ENCODE results near the gene TBC1D1.
"Not testable (repeated sequence)": the region's sequence is repeated elsewhere in the genome, so short reads cannot be mapped to it uniquely, and the experiment has no call there.

Gene TBC1D1

GRCh38 chr4:37917388-37917787, 26.5 kb downstream of the TBC1D1 start:
- TF ChIP-seq ZFP3 (CRISPR knock-in tag; IDR thresholded peaks at IDR 0.05), result no peak
- TF ChIP-seq SNAI2 (CRISPR knock-in tag; IDR thresholded peaks at IDR 0.05), result no peak
- no peak for TF ChIP-seq CSRNP3 (CRISPR knock-in tag; IDR thresholded peaks at IDR 0.05)
- TF ChIP-seq GLIS3 (CRISPR knock-in tag; IDR thresholded peaks at IDR 0.05), result no peak
- TF ChIP-seq ARNTL (CRISPR knock-in tag; IDR thresholded peaks at IDR 0.05; ENCODE audit: borderline replicate concordance, low read depth), result no peak
- no peak for TF ChIP-seq ESRRG (CRISPR knock-in tag; IDR thresholded peaks at IDR 0.05)
- no peak for TF ChIP-seq ZNF8 (CRISPR knock-in tag; IDR thresholded peaks at IDR 0.05)
- no peak for TF ChIP-seq ZC3H10 (CRISPR knock-in tag; IDR thresholded peaks at IDR 0.05)
- no peak for TF ChIP-seq PATZ1 (CRISPR knock-in tag; IDR thresholded peaks at IDR 0.05; ENCODE audit: borderline replicate concordance)
- TF ChIP-seq ZNF565 (CRISPR knock-in tag; conservative IDR thresholded peaks at IDR 0.05; ENCODE audit: low read depth), result no peak
- TF ChIP-seq POU6F1 (CRISPR knock-in tag; IDR thresholded peaks at IDR 0.05; ENCODE audit: borderline replicate concordance, low read depth), result no peak
- no peak for TF ChIP-seq ZFP30 (CRISPR knock-in tag; IDR thresholded peaks at IDR 0.05)
- no peak for TF ChIP-seq CSDC2 (CRISPR knock-in tag; IDR thresholded peaks at IDR 0.05)
- TF ChIP-seq TOX (CRISPR knock-in tag; IDR thresholded peaks at IDR 0.05; ENCODE audit: borderline replicate concordance), result no peak
- no peak for TF ChIP-seq RARB (CRISPR knock-in tag; IDR thresholded peaks at IDR 0.05)
- TF ChIP-seq BACH2 (CRISPR knock-in tag; IDR thresholded peaks at IDR 0.05; ENCODE audit: borderline replicate concordance), result no peak
- TF ChIP-seq TSHZ2 (CRISPR knock-in tag; IDR thresholded peaks at IDR 0.05), result no peak
- ATAC-seq, result no peak

GRCh38 chr4:37918653-37919052, 27.8 kb downstream of the TBC1D1 start:
- no peak for ATAC-seq
- no peak for TF ChIP-seq BACH2 (CRISPR knock-in tag; IDR thresholded peaks at IDR 0.05; ENCODE audit: borderline replicate concordance)

- no peak for TF ChIP-seq SNAI2 (CRISPR knock-in tag; IDR thresholded peaks at IDR 0.05)
- TF ChIP-seq CSDC2 (CRISPR knock-in tag; IDR thresholded peaks at IDR 0.05), result no peak
- no peak for TF ChIP-seq CREB5 (CRISPR knock-in tag; IDR thresholded peaks at IDR 0.05; ENCODE audit: low read depth)
- TF ChIP-seq ZNF70 (CRISPR knock-in tag; IDR thresholded peaks at IDR 0.05), result no peak
- TF ChIP-seq BACH2 (CRISPR knock-in tag; IDR thresholded peaks at IDR 0.05; ENCODE audit: borderline replicate concordance), result no peak
- no peak for TF ChIP-seq ZFP30 (CRISPR knock-in tag; IDR thresholded peaks at IDR 0.05)
- no peak for TF ChIP-seq GLIS3 (CRISPR knock-in tag; IDR thresholded peaks at IDR 0.05)
- no peak for TF ChIP-seq ISL1 (CRISPR knock-in tag; IDR thresholded peaks at IDR 0.05)
- TF ChIP-seq TOX (CRISPR knock-in tag; IDR thresholded peaks at IDR 0.05; ENCODE audit: borderline replicate concordance), result no peak
- TF ChIP-seq ZNF8 (CRISPR knock-in tag; IDR thresholded peaks at IDR 0.05), result no peak
- no peak for TF ChIP-seq ZFP3 (CRISPR knock-in tag; IDR thresholded peaks at IDR 0.05)
- no peak for TF ChIP-seq TCF4 (CRISPR knock-in tag; IDR thresholded peaks at IDR 0.05; ENCODE audit: borderline replicate concordance)
- TF ChIP-seq ZNF565 (CRISPR knock-in tag; conservative IDR thresholded peaks at IDR 0.05; ENCODE audit: low read depth), result no peak
- no peak for TF ChIP-seq OSR1 (CRISPR knock-in tag; IDR thresholded peaks at IDR 0.05)
- no peak for TF ChIP-seq PATZ1 (CRISPR knock-in tag; IDR thresholded peaks at IDR 0.05; ENCODE audit: borderline replicate concordance)
- TF ChIP-seq ARNTL (CRISPR knock-in tag; IDR thresholded peaks at IDR 0.05; ENCODE audit: borderline replicate concordance, low read depth), result no peak
- no peak for TF ChIP-seq POU6F1 (CRISPR knock-in tag; IDR thresholded peaks at IDR 0.05; ENCODE audit: borderline replicate concordance, low read depth)
- TF ChIP-seq PPARA (CRISPR knock-in tag; IDR thresholded peaks at IDR 0.05; ENCODE audit: borderline replicate concordance), result no peak
Observed at GRCh38 chr4:37922328-37922727, 31.4 kb downstream of the TBC1D1 start.

GRCh38 chr4:37923089-37923488, 32.2 kb downstream of the TBC1D1 start:
- ATAC-seq, result not testable (repeated sequence)

More at GRCh38 chr4:37922328-37922727, 31.4 kb downstream of the TBC1D1 start:
- no peak for ATAC-seq
